Measurements from ENCODE around the gene ZDHHC18.
"Not testable (repeated sequence)": the region's sequence is repeated elsewhere in the genome, so short reads cannot be mapped to it uniquely, and the experiment has no call there.

ZDHHC18 gene

GRCh38 chr1:26862781-26863684 lies 36.5 kb downstream of the ZDHHC18 start, which contains the start of gene SFN:
Gene SFN, plus strand, starts transcription at chr1:26863149. Its CDS starts 64 bp downstream, at chr1:26863213.
- DNase-seq, result no peak

DNA sequence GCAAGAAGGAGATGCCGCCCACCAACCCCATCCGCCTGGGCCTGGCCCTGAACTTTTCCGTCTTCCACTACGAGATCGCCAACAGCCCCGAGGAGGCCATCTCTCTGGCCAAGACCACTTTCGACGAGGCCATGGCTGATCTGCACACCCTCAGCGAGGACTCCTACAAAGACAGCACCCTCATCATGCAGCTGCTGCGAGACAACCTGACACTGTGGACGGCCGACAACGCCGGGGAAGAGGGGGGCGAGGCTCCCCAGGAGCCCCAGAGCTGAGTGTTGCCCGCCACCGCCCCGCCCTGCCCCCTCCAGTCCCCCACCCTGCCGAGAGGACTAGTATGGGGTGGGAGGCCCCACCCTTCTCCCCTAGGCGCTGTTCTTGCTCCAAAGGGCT lies 37.2 kb downstream of the ZDHHC18 start:
- no peak for DNase-seq

GRCh38 chr1:26864610-26865480 lies 38.4 kb downstream of the ZDHHC18 start:
- peak; percentile 94 for DNase-seq

DNA sequence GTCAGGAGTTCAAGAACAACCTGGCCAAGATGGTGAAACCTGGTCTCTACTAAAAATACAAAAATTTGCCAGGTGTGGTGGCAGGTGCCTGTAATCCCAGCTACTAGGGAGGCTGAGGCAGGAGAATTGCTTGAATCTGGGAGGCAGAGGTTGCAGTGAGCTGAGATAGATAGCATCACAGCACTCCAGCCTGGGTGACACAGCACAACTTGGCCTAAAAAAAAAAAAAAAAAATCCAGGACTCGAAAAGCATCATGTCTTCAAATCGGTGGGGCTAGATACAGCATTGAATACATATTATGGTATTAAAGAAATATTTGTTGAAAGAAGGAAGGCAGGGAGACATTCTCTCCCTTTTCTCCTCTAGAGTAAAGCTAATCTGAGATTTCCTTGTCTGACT lies 46.6 kb downstream of the ZDHHC18 start:
- DNase-seq, result not testable (repeated sequence)

GRCh38 chr1:26874896-26875295 lies 48.4 kb downstream of the ZDHHC18 start:
- no peak for DNase-seq

DNA sequence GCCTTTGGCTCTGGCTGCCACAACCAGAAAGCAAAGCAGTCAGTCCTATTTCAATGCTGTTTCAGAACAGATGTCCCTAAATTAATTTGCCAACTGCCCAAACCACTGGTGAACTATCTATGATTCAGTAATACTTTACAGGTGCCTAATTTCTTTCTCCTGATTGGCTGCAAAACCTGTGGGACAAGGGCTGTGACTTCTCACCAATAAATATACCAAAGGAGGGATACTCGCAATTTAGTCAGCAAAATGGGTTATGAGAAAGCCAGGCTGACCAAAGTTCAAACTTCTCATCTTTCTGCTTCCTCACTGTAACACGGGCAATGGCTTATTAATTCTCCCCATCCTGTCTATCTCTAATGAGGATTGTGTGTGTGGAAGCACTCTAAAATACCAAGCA lies 50.8 kb downstream of the ZDHHC18 start:
- no peak for DNase-seq

GRCh38 chr1:26879793-26880192 lies 53.3 kb downstream of the ZDHHC18 start:
- DNase-seq, result no peak

GRCh38 chr1:26881611-26882010 lies 55.1 kb downstream of the ZDHHC18 start:
- not testable (repeated sequence) for DNase-seq

- DNase-seq, result no peak
Measured at GRCh38 chr1:26882696-26883463, 56.4 kb downstream of the ZDHHC18 start.

DNA sequence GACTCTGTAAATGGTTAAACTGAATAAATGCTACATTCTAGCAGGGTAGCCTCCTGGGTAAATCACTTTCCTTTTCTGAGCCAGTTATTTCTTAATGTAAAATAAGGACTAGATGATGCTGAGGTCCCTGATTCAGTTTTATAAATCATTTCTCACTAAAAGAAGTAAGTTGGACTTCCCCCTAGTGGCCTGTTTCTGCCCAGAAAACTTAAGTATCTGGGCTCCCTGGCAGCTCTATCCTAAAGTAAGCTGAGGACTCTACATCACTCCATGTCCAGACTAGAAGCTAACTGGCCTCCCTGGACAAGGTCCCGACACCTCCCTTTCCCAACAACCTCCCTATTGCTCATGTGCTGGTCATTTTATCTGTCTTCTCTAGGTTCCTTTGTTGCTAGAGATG lies 60.6 kb downstream of the ZDHHC18 start:
- DNase-seq, result no peak

GRCh38 chr1:26888231-26888630 lies 61.7 kb downstream of the ZDHHC18 start:
- no peak for DNase-seq

GRCh38 chr1:26889551-26890466 lies 63.3 kb downstream of the ZDHHC18 start, which contains the start of gene GPN2:
Gene GPN2, minus strand, starts transcription at chr1:26890283. Its CDS starts 187 bp downstream, at chr1:26890096.
- peak; percentile 72 for DNase-seq

DNA sequence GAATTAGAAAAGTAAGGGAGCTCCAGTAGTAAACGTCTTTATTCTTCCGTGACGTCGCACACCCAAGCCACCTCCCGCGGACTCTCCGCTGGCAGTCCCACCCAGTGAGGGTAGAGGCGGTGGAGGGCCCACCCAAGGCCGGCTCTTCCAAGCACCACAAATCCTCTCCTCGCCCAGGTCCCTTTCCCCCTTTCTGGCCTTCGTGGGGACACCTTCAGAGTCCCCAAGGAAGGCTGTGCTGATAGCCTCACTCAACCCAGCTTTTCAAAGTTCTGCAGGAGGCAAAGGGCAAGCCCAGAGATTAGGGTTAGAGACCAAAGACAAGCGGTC lies 63.9 kb downstream of the ZDHHC18 start:
- no peak for DNase-seq

- DNase-seq, result no peak
Measured at GRCh38 chr1:26894263-26894662, 67.8 kb downstream of the ZDHHC18 start.

GRCh38 chr1:26897351-26897750 lies 70.9 kb downstream of the ZDHHC18 start:
- DNase-seq, result no peak

DNA sequence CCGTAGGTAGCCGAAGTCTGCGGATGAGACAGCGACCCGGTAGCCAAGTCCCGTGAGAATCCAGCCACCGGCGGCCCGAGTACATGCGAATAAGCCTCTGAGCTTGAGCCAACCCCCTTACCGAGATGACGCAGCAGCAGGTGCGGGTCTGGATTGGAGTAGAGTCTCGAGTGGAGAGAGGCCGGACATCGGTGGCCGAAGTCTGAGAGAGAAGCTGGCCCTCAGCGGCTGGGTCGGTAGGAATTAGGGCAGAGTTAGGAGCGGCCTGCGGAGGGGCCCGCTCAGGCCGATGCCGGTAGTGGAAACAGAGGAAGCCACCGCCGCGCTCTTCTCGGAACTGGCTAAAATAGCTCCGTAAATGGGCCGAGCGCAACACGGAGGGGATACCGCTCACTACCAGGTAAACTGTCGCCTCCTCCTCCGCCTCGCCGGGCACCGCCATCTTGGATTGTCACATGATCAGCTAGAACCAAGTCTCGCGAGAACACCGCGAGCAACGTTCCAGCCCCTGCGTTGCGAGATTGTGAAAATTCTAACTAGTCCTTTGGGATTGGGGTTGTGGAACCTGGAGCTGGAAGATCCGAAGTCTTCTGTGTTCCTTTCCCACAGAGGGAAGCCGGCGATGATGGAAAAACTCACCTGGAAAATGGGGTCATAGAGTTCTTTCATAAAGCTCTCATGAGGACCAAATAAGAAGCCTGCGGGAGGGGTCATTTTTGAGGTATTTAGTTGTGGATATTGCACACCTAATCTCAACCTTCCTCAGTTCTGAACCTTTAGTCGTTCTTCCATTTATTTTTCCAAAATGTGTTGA lies 73.7 kb downstream of the ZDHHC18 start, which contains the start of gene GPATCH3:
GPATCH3 (minus strand) TSS at position 467 of the 814 bp plus-strand sequence; CDS start at position 442, 25 bp downstream.
- DNase-seq, result peak; percentile 86

GRCh38 chr1:26900815-26901511 lies 74.5 kb downstream of the ZDHHC18 start:
- DNase-seq, result no peak
